ENCODE measurements around the gene ABLIM1. TPM values are rescaled to one million over a fixed set of nuclear protein-coding genes. Genes with fewer than 3 reads are reported as not detected.

ABLIM1 gene
- total RNA-seq, 1 donor from 2014 or later = 39.8 TPM

DNA sequence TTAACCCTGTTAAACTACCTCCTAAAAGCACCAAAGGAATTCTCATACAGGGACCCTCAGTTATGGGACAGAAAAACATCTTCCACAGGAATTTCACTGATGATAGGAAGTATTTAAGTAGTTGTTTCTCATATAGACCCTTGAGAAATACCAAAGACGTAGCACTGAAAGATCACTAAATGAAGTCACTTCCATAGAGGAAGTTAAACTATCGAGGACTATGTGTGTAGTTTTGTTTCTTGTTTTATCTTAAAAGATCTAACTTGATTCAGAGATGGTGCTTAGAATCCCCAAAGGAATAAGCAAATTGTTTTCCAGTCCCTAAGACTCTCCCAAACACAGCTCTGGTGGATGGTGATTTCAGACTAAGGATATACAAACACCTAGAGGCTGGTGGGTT, 159.0 kb downstream of the ABLIM1 start:
- no peak overlapping the region for H3K9ac ChIP-seq
- no peaks in the 10 kb centered on the region for H3K9me3 ChIP-seq (ENCODE audit: low read depth)
- peaks cover 10% of the 10 kb centered on the region for H4K20me1 ChIP-seq (ENCODE audit: low read depth)
- no peak overlapping the region for H3K4me2 ChIP-seq
- H3F3A ChIP-seq (ENCODE audit: low read depth) = no peaks in the 10 kb centered on the region
- Mint-ChIP-seq H3K27me3 (ENCODE audit: insufficient read depth, low read depth) (no peaks in the 10 kb centered on the region), H3K27ac (no peak overlapping the region), H3K4me3 (no peak overlapping the region), H3K9me3 (peaks cover 5% of the 10 kb centered on the region), H3K4me1 (peaks cover 11% of the 10 kb centered on the region), H3K36me3 (peaks cover 23% of the 10 kb centered on the region)
- H3K27ac ChIP-seq = no peak overlapping the region
- DNase-seq (ENCODE audit: low spot score) = no peak
- H3K79me2 ChIP-seq (ENCODE audit: low read depth) = peaks cover 4% of the 10 kb centered on the region
- no peaks in the 10 kb centered on the region for H3K4me1 ChIP-seq
- H3K4me3 ChIP-seq = no peak overlapping the region
- no peak overlapping the region for H2AFZ ChIP-seq (replicated peaks)
- no peaks in the 10 kb centered on the region for H3K27me3 ChIP-seq
- TF ChIP-seq CTCF (IDR thresholded peaks at IDR 0.05) (no peak), EZH2 (IDR thresholded peaks at IDR 0.05) (no peak), EZH2phosphoT487 (IDR thresholded peaks at IDR 0.05) (no peak)
- no peaks in the 10 kb centered on the region for H3K36me3 ChIP-seq

DNA sequence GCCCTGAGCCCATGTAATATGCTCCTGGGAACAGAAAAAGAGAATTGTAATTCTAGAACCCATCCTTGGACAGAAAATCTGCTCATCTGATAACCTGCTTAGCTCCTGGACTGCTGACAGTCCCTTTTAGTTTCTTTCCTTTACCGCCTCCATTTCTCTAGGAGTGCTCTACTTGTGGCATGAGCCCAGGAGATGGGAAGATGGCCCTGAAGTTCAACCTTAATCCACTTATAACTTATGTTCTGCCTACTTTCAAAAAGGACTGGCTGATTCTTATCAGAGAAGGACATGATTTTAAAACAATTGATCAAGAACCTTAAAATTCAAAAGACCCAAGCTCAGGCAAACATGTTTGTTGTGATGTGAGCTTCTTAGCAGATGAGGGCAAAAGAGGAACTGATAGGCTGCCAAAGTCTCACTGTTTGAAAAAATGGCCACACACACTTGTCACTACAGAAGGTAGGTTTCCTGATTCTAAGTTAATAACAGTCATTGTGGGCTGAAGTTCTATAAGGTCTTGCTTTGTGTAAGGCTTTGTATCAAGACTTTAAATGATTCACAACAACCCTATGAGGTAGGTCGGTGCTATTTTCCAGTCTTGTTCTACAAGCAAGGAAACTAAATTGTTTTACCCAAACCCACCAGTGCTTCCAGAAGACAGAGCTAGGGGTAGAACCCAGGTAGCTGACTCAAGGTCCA, 159.5 kb downstream of the ABLIM1 start:
- peaks cover 7% of the 10 kb centered on the region for H3K4me1 Mint-ChIP-seq
- peaks cover 5% of the 10 kb centered on the region for H3K9me3 Mint-ChIP-seq
- H3K36me3 ChIP-seq = no peaks in the 10 kb centered on the region
- H3K4me2 ChIP-seq = no peak overlapping the region
- H3K9me3 ChIP-seq (ENCODE audit: low read depth) = no peaks in the 10 kb centered on the region
- peaks cover 23% of the 10 kb centered on the region for H3K36me3 Mint-ChIP-seq
- no peaks in the 10 kb centered on the region for H3K27me3 ChIP-seq
- no peak overlapping the region for H2AFZ ChIP-seq (replicated peaks)
- H3K4me3 ChIP-seq = no peak overlapping the region
- TF ChIP-seq EZH2phosphoT487 (IDR thresholded peaks at IDR 0.05) (no peak), CTCF (IDR thresholded peaks at IDR 0.05) (no peak), EZH2 (IDR thresholded peaks at IDR 0.05) (no peak)
- H3K4me1 ChIP-seq = no peaks in the 10 kb centered on the region
- no peak overlapping the region for H3K4me3 Mint-ChIP-seq
- H3K9ac ChIP-seq = no peak overlapping the region
- H3K27me3 Mint-ChIP-seq (ENCODE audit: insufficient read depth, low read depth) = no peaks in the 10 kb centered on the region
- H3K27ac Mint-ChIP-seq = no peak overlapping the region
- H3F3A ChIP-seq (ENCODE audit: low read depth) = no peaks in the 10 kb centered on the region
- DNase-seq (ENCODE audit: low spot score) = no peak
- no peak overlapping the region for H3K27ac ChIP-seq
- H3K79me2 ChIP-seq (ENCODE audit: low read depth) = peaks cover 4% of the 10 kb centered on the region
- H4K20me1 ChIP-seq (ENCODE audit: low read depth) = peaks cover 10% of the 10 kb centered on the region

- H3K4me3 Mint-ChIP-seq = no peak overlapping the region
- DNase-seq (ENCODE audit: low spot score) = no peak
- no peaks in the 10 kb centered on the region for H3K27me3 ChIP-seq
- H3K4me2 ChIP-seq = no peak overlapping the region
- H2AFZ ChIP-seq (replicated peaks) = no peak overlapping the region
- H3K36me3 Mint-ChIP-seq = peaks cover 19% of the 10 kb centered on the region
- TF ChIP-seq EZH2 (IDR thresholded peaks at IDR 0.05) (no peak), CTCF (IDR thresholded peaks at IDR 0.05) (no peak), EZH2phosphoT487 (IDR thresholded peaks at IDR 0.05) (no peak)
- H3K9me3 Mint-ChIP-seq = peaks cover 5% of the 10 kb centered on the region
- no peaks in the 10 kb centered on the region for H3K9me3 ChIP-seq (ENCODE audit: low read depth)
- no peak overlapping the region for H3K27ac ChIP-seq
- H3F3A ChIP-seq (ENCODE audit: low read depth) = peaks cover 2% of the 10 kb centered on the region
- H3K27ac Mint-ChIP-seq = no peak overlapping the region
- H3K27me3 Mint-ChIP-seq (ENCODE audit: insufficient read depth, low read depth) = no peaks in the 10 kb centered on the region
- no peak overlapping the region for H3K9ac ChIP-seq
- H3K79me2 ChIP-seq (ENCODE audit: low read depth) = peaks cover 4% of the 10 kb centered on the region
- H3K4me1 ChIP-seq = peaks cover 1% of the 10 kb centered on the region
- peaks cover 34% of the 10 kb centered on the region for H3K4me1 Mint-ChIP-seq
- H3K36me3 ChIP-seq = no peaks in the 10 kb centered on the region
- H3K4me3 ChIP-seq = no peak overlapping the region
- H4K20me1 ChIP-seq (ENCODE audit: low read depth) = peaks cover 20% of the 10 kb centered on the region
These were observed 162.8 kb downstream of the ABLIM1 start for GRCh38 chr10:114495303-114495702.

Data from neural progenitor cell (in vitro differentiated cells).